Anterior cingulate cortex (tissue), 58 donors: ENCODE measurements around the gene SPANXC.
"Not testable (repeated sequence)": the region's sequence is repeated elsewhere in the genome, so short reads cannot be mapped to it uniquely, and the experiment has no call there.

ENCODE experiments used
- DNase-seq, 58 donors: peaks; one replicate each; lab custom pipeline; 2025; lab: John Stamatoyannopoulos, UW

Gene SPANXC, protein sequence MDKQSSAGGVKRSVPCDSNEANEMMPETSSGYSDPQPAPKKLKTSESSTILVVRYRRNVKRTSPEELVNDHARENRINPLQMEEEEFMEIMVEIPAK

DNA sequence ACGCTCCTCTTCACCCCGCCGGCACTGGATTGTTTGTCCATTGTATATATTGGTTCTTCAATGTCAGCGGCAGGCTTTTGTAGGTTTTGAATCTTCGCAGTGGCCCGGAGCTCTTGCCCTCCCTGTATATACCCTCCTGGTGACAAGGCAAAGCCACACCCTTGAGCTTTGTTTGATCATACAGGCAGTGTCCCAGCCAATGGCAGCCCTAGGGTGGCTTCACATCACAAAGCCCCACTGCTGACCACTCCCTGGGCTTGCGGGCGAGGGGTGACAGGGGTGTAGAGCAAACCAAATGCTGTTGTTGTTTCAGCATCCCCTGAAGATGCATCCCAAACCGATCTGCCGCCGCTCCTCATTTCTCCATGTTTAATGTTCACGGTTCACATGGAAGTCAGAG lies at the start of gene SPANXC:
Gene SPANXC (minus strand): TSS at position 101 of the 400 bp plus-strand sequence. CDS start 60 bp downstream, at position 41.
- DNase-seq: not testable (repeated sequence)

DNA sequence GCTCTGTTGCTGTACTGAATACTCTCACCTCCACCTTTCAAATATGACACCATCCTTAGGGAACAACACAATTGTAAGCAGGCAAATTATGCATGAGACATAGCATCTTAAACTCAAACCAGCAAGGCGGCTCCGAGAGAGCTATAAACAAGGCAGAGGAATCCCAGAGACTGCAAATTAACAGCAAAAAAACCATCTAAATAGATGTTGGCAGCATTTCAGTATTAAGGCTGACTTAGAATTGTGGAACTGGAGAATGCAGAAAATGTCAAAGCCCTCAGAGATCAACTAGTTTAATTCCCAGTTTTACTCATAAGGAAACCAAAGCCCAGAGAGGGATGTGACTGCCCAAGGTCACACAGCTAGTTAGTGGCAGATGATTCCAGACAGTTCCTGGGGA lies 37.2 kb upstream of the SPANXC start:
- peak in 1 of 58 donors; percentile 0 for DNase-seq

DNA sequence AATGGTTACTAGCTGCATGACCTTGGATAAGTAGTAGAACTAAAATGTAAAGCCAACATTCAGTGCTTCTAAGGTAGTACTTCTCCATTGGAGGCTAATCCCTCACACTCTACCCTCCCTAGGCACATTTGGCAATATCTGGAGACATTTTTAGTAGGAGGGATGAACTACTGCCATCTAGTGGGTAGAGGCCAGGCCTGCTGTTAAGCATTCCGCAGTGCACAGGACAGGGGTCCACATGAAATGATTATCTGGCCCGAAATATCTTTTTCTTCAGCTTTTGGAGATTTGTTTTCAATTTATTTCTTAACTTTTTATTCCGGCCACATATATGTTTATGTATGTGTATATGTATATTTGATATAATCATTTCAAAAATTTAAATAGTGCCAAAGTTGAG lies 36.0 kb upstream of the SPANXC start:
- DNase-seq: peak in 7 of 58 donors; percentile 0 to 31 (median 0)

DNA sequence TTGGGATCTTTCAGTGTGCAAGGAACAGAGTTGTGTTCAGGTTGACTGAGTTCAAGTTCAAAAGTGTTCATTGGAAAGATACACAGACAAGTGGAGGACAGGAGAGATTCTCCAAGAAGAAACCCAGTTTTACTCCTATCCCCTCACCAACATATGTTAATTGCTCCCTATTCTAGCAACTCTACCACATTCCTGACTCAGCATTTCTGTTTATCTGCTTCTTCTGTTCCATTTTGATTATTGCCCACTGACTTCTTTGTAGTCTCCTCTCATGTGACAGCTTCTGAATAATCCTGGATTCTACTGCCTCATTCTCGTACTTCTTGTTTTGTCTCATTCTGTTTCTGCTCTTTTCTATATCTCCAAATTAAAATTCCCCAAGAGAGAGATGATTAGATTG lies 15.8 kb upstream of the SPANXC start:
- DNase-seq: no peak

DNA sequence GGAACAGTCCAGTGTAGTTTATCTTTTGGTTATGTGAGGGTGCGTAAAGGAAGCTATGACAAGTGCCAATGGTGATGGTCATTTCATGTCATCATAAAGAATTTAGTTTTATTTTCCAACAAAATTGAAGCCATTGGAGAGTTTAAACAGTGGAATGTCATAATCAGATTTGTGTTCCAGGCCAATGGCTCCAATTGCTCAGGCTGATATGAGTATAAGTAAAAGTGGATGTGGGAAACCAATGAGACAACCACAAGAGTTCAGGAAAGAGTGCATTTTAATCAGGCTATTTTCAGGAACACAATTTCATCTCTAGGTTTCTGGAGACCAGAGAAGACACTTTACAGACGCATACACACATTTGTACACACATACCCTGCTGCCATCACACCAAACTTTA lies 20.7 kb downstream of the SPANXC start:
- DNase-seq: no peak

DNA sequence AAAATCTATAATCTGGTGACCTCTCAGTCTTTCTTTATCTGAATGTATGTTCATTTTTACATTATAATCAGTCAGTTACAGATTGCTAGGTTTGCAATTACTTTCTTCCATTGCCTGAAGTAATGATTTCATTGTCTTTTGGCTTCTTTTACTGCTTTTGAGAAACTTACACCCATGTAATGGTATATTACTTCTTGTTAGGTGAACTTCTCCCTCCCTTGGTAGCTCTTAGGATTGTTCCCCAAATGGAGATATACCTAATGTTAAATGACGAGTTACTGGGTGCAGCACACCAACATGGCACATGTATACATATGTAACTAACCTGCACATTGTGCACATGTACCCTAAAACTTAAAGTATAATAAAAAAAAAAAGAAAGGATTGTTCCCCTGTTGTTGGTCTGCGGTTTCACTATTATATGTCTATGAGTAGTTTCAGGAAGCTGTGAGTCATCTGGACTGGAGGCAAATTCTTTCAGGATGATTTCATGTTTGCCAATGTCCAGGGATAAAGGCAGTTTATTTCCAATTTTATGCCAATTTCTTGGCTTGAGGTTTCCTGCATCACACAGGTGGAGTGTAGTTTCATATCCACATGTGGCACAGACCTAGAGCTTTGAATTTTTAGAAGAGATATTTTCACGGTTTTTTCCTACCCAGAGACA lies 21.8 kb downstream of the SPANXC start:
- DNase-seq: no peak

DNA sequence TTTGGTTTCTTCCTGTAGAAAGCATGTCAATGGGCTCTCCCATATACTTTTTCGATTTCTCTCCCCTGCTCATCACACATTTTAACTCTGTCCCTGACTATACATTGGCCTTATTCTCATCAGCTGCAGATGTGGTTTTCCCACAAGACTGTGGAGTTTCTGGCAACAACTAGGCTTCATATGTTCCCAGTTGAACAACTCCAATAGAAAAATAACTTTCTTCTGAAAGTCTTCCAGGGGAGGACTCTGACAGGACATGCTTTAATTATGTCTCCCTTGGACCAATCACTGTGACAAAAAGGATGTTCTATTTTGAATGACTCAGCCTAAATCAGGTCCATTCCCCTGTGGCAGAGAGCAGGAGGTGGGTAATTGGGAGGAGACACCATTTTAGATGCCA lies 28.1 kb downstream of the SPANXC start:
- no peak for DNase-seq

DNA sequence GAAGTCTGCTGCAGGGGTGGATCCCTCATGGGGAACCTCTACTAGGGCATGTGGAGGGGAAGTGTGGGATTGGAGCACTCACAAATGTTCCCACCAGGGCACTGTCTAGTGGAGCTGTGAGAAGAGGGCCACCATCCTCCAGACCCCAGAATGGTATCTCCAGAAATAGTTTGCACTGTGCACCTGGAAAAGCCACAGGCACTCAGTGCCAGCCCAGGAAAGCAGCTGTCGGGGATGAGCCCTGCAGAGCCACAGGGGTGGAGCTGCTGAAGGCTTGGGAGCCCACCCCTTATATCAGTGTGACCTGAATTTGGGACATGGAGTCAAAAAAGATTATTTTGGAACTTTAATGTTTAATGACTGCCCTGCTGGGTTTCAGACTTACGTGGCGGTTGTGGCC lies 40.4 kb downstream of the SPANXC start:
- no peak for DNase-seq
